ENCODE data around the gene B3GNT7.

GRCh38 chr2:231348704-231349373 is 46.7 kb upstream of the B3GNT7 start:
- TF ChIP-seq, protein P1, sequence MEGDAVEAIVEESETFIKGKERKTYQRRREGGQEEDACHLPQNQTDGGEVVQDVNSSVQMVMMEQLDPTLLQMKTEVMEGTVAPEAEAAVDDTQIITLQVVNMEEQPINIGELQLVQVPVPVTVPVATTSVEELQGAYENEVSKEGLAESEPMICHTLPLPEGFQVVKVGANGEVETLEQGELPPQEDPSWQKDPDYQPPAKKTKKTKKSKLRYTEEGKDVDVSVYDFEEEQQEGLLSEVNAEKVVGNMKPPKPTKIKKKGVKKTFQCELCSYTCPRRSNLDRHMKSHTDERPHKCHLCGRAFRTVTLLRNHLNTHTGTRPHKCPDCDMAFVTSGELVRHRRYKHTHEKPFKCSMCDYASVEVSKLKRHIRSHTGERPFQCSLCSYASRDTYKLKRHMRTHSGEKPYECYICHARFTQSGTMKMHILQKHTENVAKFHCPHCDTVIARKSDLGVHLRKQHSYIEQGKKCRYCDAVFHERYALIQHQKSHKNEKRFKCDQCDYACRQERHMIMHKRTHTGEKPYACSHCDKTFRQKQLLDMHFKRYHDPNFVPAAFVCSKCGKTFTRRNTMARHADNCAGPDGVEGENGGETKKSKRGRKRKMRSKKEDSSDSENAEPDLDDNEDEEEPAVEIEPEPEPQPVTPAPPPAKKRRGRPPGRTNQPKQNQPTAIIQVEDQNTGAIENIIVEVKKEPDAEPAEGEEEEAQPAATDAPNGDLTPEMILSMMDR (IDR thresholded peaks at IDR 0.05), result no peak
- TF ChIP-seq POLR2A (IDR thresholded peaks at IDR 0.05) (no peak), EP300 (IDR thresholded peaks at IDR 0.05) (no peak), POLR2AphosphoS5 (IDR thresholded peaks at IDR 0.05) (no peak)
